Measurements from ENCODE around the gene ABLIM1. TPM values are rescaled to one million over a fixed set of nuclear protein-coding genes. Genes with fewer than 3 reads are reported as not detected.

ABLIM1 gene
- total and polyA plus RNA-seq, 8 donors: 28.1 to 276 (median 92.9) TPM

- Histone ChIP-seq H3K36me3 (peaks cover 0 to under 1% (median 0%) of the 10 kb centered on the region in 4 donors), H3K27ac (peak overlapping the region; percentile 85 to 93 (median 87)), H3K4me1 (peaks cover 43 to 74% (median 54%) of the 10 kb centered on the region in 4 donors), H3K4me3 (no peak overlapping the region), H3K9me3 (no peaks in the 10 kb centered on the region), H3K27me3 (no peaks in the 10 kb centered on the region)
- TF ChIP-seq POLR2AphosphoS5 (IDR thresholded peaks at IDR 0.05): peak in 2 of 3 donors; percentile 16 to 64
- TF ChIP-seq EP300 (IDR thresholded peaks at IDR 0.05): no peak
- no peak for TF ChIP-seq POLR2A (IDR thresholded peaks at IDR 0.05)
- TF ChIP-seq CTCF (IDR thresholded peaks at IDR 0.05): no peak
- peak; percentile 61 to 86 for DNase-seq
- intact Hi-C loops (cut with DNase I; ENCODE audit: low total_unique reads): no loop called here
- WGBS, 5 donors: 14 to 29% (median 24%) methylated on average over 3 of the region's 3 CpGs
These were observed 153.1 kb downstream of the ABLIM1 start for GRCh38 chr10:114504769-114505579.

GRCh38 chr10:114502074-114502473, 156.0 kb downstream of the ABLIM1 start:
- intact Hi-C loops (cut with DNase I; ENCODE audit: low total_unique reads): no loop called here
- Histone ChIP-seq H3K4me3 (no peak overlapping the region), H3K9me3 (no peaks in the 10 kb centered on the region), H3K36me3 (peaks cover 0 to 8% (median under 1%) of the 10 kb centered on the region in 4 donors), H3K4me1 (peaks cover 33 to 65% (median 39%) of the 10 kb centered on the region in 4 donors), H3K27me3 (no peaks in the 10 kb centered on the region), H3K27ac (no peak overlapping the region)
- WGBS, 5 donors: 91 to 100% (median 97%) methylated on average over 1 of the region's 1 CpG
- DNase-seq: no peak
- TF ChIP-seq EP300 (IDR thresholded peaks at IDR 0.05) (no peak), CTCF (IDR thresholded peaks at IDR 0.05) (no peak)

GRCh38 chr10:114501650-114502049, 156.4 kb downstream of the ABLIM1 start:
- TF ChIP-seq EP300 (IDR thresholded peaks at IDR 0.05) (no peak), CTCF (IDR thresholded peaks at IDR 0.05) (peak in 1 of 7 experiments; percentile 10)
- Histone ChIP-seq H3K27me3 (no peaks in the 10 kb centered on the region), H3K36me3 (peaks cover 0 to 12% (median 2%) of the 10 kb centered on the region in 4 donors), H3K27ac (peak overlapping the region in 1 of 5 donors; percentile 88), H3K4me3 (no peak overlapping the region), H3K4me1 (peaks cover 29 to 61% (median 34%) of the 10 kb centered on the region in 4 donors), H3K9me3 (no peaks in the 10 kb centered on the region)
- intact Hi-C loops (cut with DNase I; ENCODE audit: low total_unique reads): no loop called here
- 83 to 100% (median 94%) methylated on average over 1 of the region's 1 CpG for WGBS, 5 donors
- DNase-seq: no peak

- no peaks in the 10 kb centered on the region for H3K27me3 ChIP-seq
- no peaks in the 10 kb centered on the region for H3K9me3 ChIP-seq
- WGBS, 5 donors: 57 to 81% (median 70%) methylated on average over 1 to 2 of the region's 2 CpGs
- peak overlapping the region; percentile 65 to 91 (median 72) for H3K27ac ChIP-seq
- H3K36me3 ChIP-seq: peaks cover 0 to 17% (median 2%) of the 10 kb centered on the region in 4 donors
- intact Hi-C loops (cut with DNase I; ENCODE audit: low total_unique reads): no loop called here
- no peak for DNase-seq
- H3K4me3 ChIP-seq: no peak overlapping the region
- H3K4me1 ChIP-seq: peaks cover 20 to 50% (median 26%) of the 10 kb centered on the region in 4 donors
- no peak for TF ChIP-seq CTCF (IDR thresholded peaks at IDR 0.05)
- no peak for TF ChIP-seq EP300 (IDR thresholded peaks at IDR 0.05)
- TF ChIP-seq POLR2A (IDR thresholded peaks at IDR 0.05): no peak
- no peak for TF ChIP-seq POLR2AphosphoS5 (IDR thresholded peaks at IDR 0.05)
These were observed 157.4 kb downstream of the ABLIM1 start for GRCh38 chr10:114500643-114501042.
